HTR-8/SVneo (cell line): ENCODE results near the gene LRRN4.

Experiments used
- DNase-seq: peaks from one replicate; pipeline ENCODE4 v3.0.0; 2011; ENCODE audit warnings: low spot score, mixed read lengths; ENCODE audit not compliant: insufficient read length
- FAIRE-seq: peaks from 2 replicates; lab custom pipeline; 2011; peaks lifted over from hg19 to GRCh38; lab: Jason Lieb, UNC

The LRRN4 gene

DNA sequence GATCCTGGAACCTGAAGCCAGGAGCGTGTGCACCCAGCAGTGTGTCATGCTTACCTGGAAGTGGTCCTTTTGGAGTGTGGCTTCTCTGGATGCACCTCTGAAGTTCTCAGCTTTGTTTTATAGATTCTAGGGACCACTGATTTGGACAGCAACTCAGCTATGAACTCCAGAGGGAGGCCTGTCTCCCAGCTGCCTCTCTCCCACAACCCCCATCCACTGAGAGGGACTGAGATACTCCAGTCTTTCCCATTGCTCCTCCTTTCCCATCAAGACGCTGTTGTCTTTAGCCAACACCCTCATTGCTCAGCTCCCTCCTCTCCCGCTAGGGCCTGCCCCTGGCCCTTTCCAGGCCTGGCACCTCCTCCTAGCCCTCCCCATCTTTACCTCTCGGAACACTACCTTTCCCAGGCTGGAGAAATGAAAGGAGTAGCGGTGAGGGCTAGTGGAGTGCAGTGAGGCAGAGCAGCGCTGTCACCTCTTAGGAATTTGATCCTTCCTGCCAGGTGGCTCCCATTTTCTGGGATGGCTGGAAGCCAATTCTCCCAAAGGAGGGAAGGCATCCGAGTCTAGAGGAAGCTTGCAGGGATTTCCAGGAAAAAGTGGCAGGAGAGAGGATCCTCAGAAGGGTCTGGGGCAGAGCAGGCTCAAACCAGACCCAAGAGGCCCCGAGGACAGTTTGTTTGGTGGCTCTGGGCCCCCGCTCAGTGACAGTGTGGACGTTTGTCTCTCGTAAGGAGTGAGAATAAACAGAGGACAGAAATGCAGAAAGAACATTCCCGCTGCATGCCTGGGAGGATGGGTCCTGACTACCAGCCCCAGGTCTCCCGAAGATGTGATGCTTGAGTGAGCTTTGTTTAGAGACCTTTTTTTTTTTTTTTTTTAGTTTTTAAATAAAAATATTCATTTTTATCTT is at the start of gene LRRN4:
TSS of gene LRRN4 (minus strand) at position 285 of the 913 bp plus-strand sequence. CDS start 1,261 bp downstream, outside the sequence.
- DNase-seq = peak; percentile 40
- FAIRE-seq = no peak

DNA sequence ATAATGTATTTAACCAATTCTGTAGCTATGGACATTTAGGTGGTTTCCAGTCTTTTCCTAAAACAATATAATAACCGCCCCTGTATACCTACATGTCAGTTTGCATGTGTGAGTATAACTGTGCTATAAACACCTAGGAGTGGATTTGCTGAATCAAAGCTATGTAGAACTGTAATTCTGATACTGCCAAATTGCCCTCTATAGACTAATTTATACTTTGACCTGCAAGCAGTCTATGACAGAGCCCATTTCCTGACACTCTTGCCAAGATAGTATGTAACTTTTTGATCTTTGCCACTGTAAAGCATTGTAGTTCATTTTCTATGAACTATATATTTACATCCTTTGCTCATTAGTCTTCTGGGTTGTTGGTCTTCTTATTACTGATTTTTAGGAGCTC is 49.4 kb upstream of the LRRN4 start:
- FAIRE-seq = no peak

DNA sequence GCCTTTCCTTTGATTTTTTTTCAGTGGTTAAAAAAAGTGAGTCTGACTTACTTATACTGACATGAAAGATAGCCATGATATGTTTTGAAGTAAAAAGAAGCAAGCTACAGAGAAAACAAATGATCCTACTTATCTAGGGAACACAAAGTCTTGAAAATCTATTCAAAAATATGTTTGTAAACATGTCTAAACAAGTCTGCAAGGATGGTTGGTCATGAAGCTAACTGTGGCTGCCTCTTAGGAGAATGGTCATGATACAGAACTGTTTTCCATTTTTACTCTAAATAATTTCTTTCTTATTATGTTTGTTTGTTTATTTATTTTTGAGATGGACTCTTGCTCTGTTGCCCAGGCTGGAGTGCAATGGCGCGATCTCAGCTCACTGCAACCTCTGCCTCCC is 47.5 kb upstream of the LRRN4 start:
- no peak for FAIRE-seq
- DNase-seq = no peak

More for the DNA sequence above, 49.4 kb upstream of the LRRN4 start:
- DNase-seq = no peak

DNA sequence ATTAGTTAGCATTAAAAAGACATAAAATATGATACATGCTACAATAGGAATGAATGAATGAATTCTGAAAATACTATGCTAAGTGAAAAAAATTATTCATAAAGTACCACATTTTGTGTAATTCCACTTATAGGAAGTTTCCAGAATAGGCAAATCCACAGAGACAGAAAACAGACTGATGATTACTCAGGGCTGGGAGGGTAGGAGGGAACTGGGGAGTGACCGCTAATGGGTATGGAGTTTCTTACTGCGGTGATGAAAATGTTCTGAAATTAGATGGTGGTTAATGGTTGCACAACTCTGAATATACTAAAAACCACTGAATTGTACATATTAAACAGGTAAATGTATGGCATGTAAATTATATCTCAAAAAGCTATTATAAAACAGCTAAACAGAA is 46.4 kb upstream of the LRRN4 start:
- no peak for FAIRE-seq
- DNase-seq = no peak

DNA sequence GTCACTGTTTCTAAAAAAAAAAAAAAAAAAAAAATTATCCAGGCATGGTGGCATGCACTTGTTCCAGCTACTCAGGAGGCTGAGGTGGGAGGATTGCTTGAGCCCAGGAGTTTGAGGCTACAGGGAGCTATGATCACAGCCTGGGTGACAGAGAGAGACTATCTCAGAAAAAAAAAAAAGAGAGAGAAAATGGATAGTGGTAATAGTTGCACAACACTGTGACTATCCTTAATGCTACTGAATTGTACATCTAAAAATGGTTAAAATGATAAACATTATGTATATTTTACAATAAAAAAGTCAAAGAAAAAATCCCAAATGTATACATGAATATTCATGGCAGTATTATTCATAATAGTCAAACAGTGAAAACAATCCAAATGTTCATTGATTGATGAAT is 46.0 kb upstream of the LRRN4 start:
- no peak for FAIRE-seq
- no peak for DNase-seq

DNA sequence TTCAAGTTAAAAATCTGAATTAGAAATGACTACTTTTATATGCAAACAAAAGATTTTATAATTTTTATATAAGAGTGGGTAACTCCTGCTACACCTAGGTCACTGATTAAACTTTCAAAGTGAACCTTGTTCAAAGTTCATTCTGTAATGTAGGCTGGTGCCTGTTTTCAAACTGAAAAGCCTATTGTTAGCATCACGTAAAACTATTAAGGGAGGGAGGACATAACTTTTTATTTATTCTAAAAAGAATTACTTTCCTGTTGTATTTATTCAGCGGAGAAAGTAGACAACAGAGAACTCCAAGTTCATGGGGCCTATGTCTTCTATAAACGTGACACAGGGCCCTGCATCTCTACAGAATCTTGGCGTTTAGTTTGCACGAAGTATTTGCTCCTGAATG is 41.5 kb upstream of the LRRN4 start:
- DNase-seq (no peak), FAIRE-seq (no peak)

DNA sequence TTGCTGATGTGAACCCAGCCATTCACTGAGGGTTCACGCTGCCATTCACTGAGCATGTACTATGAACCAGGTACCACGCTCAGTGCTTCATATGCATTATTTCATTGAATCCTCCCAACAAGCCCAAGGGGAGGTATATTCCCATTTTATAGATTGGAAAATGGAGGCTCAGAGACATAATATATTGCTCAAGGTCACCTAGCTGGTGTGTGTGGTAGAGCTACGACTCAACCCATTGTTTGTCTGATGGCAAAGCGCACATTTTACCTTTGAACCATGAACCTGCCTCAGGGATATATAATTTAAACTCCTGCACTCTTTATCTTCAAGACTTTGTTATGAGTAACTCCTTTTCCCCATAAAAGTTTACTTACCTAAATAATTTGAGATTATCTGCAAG is 40.7 kb upstream of the LRRN4 start:
- FAIRE-seq (no peak), DNase-seq (no peak)

DNA sequence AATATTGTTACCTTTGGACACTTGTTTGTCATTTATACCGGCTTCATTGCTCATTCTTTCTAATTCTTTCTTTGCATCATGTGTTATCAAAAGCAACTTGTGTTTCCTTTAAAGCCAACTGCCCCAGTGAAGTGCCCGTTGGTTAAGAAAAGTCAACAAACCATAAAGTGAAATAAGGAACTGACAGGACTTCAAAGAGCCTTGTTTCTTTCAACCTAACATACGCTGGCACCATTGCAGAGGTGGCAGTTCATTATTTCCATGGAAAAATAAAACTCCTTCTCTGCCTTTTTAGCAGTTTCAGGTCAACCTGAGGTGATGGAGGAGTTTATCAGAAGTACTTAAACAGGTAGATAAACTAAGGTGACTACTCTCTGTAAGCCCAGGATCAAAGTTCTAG is 40.2 kb upstream of the LRRN4 start:
- DNase-seq (no peak), FAIRE-seq (no peak)

DNA sequence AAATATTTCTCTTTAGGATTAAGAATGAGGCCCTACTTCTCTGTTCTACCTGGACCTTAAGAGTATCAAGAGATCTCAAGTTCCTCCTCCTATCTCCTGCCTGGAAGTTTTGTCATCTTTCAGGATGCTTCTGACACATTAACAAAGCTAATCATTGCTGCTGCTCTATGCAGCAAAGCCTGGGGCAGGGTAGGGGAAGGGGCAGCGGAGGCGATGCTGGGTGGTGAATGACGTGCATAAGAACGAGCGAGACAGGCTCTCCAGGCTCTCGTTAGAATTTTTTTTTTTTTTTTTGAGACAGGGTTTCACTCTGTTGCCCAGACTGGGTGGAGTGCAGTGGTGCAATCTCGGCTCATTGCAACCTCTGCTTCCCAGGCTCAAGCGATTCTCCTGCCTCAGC is 37.8 kb upstream of the LRRN4 start:
- no peak for FAIRE-seq
- DNase-seq = no peak

DNA sequence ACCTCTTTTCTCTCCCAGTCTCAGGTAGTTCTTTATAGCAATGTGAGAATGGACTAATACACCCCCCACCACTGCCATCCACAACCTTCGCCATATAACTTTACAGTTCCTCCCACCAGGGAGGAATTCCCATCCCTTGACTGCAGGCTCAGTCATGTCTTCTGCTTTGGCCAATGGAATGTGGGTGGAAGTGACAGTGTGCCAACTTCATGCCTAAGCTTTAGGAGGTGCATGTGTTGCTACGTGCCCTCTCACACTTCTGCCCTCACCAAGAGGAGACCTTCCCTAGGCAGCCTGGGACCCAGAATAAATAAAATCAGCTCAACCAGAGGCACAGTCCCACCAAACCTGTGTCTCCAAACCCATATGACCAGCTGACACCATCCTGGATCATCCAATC is 33.0 kb upstream of the LRRN4 start:
- FAIRE-seq = no peak
- no peak for DNase-seq

DNA sequence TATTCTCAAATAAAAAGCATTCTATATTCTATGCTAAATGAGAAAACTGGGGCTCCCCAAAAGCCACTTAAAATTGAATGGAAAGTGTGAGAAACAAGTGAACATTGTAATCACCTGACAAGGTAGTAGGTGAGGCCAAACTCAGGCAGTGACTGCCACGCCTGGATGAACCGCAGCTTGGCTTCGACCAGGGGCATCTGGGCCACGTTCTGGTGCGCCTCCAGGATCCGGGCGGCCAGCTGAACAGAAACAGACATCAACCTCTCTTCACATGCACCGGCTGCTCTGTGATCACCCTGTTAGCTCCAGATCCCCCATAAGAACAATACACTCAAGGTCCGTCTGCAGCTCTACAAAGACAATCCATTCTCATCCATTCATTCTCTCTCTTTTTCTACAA is 30.1 kb upstream of the LRRN4 start:
- FAIRE-seq = no peak
- DNase-seq = no peak

DNA sequence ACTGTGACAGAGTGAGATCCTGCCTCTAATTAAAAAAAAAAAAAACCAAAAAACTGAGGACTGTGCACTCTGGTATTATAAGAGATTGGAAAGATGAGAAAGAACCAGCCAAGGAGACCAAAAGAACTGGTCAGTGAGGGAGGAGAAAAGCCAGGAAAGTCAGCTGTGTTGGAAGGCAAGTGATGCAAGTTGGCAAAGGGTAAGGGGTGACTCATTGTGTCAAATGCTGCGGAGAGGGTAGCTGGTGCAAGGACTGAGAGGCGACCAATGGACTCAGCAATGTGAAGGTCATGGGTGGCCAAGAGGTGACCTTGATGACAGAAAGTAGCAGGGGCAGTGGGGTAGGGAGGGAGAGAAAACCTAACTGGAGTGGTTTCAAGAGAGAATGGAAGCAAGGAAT is 27.4 kb upstream of the LRRN4 start:
- DNase-seq = no peak
- FAIRE-seq = no peak

DNA sequence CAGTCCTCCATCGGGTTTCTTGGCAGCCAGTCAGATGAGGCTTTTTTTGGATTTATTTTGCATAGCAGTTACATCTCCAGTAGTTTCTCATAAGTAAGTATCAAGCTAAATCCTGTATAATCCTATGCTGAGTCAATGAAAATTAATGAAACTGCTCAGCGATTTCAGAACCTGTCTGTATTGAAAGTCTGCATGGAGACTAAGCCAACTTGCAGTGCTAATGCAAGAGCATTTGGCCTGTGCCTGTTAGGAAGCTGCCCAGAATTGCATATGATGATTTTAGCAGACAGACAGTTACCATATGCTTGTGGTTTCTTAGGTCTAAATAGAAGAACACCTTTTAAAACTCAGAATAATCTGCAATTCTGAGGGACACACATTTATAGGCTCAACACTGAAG is 25.2 kb upstream of the LRRN4 start:
- no peak for FAIRE-seq
- no peak for DNase-seq

DNA sequence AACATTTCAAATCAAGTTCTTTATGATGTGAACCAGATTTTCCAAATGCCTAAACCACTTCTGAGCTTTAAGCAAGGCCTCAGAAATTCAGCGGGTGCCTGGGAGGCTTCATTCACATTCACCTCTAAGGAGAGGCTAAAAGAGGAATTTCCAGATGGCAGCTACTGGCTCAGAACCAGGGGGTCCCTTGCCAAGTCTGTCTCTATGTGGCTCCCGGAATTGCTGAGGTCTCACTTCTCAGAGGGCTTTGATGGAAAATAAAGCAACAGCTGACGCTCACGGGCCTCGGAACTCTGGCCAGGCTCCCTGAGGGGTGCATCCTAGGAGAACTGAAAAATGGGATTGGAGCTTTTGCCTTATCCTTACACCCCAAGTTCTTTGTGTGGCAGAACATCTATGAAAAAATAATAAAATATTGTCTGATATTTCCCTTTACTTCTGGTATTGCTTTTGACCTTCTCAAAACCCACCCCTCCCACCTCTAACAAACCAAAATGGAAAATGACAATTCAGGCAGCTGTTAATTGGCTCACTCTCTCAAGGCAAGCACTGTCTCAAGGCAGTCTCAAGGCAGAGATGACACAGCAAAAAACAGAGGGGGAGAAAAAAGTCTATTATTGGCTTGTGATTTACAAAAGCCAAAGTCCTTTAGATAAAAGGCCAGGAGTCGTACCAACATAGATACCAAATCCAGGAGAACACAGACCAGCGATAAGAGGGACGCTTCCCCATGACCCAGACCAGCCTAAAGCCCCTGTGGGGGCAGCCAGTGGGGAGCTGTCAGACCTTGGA is 21.8 kb upstream of the LRRN4 start:
- FAIRE-seq = no peak
- no peak for DNase-seq

DNA sequence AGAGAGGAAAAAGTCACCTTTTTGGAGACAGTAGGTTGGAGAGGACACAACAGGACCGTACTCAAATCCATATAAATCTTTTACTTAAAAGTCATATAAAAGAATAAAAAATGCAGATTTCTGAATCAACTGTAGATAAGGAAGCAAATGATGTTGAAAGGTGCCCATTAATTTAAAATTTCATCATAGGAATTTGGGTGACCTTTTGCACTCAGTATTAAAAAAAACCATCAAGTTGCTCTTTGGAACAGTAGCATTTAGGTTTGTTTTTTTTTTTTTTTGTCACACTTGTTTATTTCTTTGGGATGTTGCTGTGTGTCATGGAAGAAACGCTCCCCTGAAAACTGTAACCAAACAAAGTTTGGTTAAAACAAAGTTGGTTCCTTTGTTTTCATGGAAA is 20.9 kb upstream of the LRRN4 start:
- DNase-seq = no peak
- FAIRE-seq = no peak

DNA sequence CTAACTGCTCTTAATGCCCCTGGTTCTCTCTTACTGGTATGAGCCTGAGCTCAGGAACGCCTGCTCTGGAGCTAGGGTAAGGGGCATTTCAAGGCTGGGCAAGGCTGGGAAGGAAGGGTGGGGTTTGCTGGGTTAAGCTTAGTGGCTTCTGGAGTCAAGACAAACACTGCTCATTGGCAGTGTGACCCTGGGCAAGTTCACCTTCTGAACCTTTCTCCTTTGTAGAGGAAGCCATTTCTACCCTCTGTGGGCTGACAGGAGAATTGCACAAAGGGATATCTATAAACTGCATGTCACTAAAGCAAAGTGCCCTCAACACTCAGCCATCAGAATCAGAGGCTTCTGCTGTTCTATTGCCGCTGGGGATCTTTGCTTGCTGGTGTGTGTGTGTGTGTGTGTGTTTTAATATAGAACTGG is 20.3 kb upstream of the LRRN4 start:
- FAIRE-seq = peak; percentile 40

DNA sequence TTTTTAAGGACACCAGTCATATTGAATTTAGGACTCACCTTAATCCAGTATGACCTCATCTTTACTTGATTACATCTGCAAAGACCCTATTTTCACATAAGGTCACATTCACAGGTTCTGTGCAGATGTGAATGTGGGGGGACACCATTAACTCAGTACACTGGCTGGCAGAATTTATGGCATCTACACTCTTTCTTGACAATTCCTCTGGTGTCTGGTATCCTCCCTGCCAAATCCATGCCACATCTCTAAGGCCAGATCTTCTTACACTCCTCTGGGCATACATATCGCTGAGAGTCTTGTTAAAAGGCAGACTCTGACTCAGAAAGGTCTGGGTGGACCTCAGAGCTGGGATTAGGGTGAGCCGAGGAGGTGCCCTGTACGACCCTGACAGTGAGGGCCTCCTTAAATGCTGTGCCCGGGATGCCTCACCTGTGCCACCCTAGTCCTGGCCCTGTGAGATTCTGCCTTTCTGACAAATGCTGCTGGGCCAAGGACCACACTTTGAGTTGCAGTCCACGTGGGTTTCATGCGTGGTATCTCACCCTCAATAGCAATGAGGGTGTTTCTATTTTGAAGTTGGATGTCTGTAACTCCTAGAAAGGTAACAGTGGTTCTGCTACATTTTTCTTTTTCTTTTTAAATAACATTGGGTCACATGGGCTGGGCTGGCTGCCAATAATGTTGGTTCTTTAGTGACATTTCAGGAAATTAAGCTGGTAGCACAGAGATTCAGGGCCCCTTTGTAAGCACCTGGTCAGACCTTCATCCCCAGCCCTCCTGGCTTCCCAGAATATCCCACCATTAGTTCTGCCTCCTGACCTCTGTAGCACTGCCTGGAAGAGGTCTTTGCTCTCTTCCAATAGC is 17.2 kb upstream of the LRRN4 start:
- no peak for DNase-seq
- FAIRE-seq = no peak

More for the DNA sequence above, 20.3 kb upstream of the LRRN4 start:
- DNase-seq = peak; percentile 25

DNA sequence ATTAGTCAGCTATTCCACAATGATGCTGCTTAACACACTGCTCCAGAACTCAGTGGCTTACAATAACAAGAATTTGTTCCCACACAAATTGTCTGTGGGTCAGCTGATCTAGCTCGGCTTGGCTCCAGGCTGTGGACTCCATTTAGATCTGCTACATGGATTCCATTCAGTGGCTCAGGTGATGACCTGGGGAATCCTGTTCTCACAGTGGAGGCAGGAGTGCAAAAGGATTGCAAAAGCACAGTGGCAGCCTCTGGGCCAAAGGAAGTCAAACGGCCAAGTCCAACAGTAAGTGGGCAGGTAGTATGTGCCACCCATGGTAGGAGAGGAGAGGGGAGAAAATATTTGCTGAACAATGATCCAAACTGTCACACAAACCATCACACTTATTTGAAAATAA is 15.8 kb upstream of the LRRN4 start:
- FAIRE-seq (no peak), DNase-seq (no peak)

DNA sequence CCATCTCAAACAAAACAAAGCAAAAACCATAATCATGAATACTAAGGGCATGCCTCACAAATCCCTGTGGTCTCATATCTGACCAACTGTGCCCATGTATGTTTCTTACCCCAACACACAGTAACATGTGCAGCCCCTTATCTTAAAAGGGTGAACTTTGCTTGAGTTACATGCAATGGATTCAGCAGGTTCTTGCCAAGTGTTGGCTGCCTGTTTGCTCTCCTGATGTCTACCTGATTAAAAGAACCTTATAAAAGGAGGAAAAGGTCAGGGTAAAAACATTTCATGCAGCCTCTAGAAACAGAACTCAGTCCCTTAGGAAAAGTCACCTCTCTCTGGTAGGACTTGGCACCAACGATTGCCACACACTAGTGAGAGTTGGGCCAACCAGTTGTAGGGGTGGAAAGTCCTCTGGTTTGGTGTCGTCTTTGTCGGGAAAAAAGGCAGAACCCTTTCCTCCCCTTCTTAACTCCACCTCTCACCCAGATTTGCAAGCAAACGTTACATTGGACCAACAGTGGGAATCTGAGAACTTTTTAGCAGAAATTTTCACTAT is 14.0 kb upstream of the LRRN4 start:
- FAIRE-seq = no peak
- DNase-seq = no peak

DNA sequence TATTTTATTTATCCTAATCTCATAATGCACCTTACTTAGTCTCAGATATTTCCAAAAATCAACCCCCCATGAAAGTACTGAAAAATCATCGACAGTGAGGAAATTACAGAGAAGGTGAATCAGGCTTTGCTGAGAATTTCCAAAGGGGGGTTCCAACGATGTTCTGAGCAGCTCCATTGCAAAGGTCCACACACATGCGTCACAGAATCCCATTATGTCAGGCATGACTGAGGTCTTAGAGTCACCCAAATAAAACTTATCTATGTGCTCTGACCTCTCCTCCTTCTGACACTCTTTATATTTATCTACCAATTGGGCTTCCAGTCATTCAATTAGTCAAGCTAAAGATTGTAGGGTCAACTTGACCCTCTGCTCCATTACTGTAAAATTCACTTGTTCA is 12.7 kb upstream of the LRRN4 start:
- FAIRE-seq = no peak
- DNase-seq = no peak
